ENCODE data around the gene MLLT3.

DNA sequence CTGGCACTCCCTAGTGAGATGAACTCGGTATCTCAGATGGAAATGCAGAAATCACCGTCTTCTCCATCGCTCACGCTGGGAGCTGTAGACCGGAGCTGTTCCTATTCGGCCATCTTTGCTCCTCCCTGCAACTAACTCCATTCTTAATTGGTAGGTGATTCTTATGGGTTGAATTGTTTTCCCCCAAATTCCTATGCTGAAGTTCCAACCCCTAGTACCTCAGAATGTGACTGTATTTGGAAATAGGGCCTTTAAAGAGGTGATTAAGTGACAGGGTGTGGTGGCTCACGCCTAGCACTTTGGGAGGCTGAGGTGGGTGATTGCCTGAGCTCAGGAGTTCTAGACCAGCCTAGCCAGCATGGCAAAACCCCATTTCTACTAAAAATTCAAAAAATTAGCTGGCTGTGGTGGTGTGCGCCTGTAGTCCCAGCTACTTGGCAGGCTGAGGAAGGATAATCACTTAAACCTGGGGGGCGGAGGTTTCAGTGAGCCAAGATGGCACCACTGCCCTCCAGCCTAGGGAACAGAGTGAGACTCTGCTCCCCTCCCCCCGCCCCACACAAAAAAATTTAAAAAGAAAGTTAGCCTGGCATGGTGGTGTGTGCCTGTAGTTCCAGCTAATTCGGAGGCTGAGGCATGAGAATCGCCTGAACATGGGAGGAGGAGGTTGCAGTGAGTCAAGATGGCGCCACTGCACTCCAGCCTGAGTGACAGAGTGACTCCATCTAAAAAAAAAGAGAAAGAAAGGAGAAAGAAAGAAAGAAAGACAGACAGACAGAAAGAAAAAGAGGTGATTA lies 36.6 kb upstream of the MLLT3 start:
- TF ChIP-seq, protein P1, sequence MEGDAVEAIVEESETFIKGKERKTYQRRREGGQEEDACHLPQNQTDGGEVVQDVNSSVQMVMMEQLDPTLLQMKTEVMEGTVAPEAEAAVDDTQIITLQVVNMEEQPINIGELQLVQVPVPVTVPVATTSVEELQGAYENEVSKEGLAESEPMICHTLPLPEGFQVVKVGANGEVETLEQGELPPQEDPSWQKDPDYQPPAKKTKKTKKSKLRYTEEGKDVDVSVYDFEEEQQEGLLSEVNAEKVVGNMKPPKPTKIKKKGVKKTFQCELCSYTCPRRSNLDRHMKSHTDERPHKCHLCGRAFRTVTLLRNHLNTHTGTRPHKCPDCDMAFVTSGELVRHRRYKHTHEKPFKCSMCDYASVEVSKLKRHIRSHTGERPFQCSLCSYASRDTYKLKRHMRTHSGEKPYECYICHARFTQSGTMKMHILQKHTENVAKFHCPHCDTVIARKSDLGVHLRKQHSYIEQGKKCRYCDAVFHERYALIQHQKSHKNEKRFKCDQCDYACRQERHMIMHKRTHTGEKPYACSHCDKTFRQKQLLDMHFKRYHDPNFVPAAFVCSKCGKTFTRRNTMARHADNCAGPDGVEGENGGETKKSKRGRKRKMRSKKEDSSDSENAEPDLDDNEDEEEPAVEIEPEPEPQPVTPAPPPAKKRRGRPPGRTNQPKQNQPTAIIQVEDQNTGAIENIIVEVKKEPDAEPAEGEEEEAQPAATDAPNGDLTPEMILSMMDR (IDR thresholded peaks at IDR 0.05; ENCODE audit: insufficient read depth, low read length, poor library complexity, severe bottlenecking), result no peak
- TF ChIP-seq EZH2phosphoT487 (conservative IDR thresholded peaks at IDR 0.05; ENCODE audit: low read length), result no peak

Data from SU-DHL-6 (cell line).